GOT3 (cell line): ENCODE results near the gene NR6A1.

Experiments used
- DNase-seq: peaks from one replicate; lab custom pipeline; 2025; ENCODE audit warnings: mixed read lengths; lab: John Stamatoyannopoulos, UW

The NR6A1 gene

DNA sequence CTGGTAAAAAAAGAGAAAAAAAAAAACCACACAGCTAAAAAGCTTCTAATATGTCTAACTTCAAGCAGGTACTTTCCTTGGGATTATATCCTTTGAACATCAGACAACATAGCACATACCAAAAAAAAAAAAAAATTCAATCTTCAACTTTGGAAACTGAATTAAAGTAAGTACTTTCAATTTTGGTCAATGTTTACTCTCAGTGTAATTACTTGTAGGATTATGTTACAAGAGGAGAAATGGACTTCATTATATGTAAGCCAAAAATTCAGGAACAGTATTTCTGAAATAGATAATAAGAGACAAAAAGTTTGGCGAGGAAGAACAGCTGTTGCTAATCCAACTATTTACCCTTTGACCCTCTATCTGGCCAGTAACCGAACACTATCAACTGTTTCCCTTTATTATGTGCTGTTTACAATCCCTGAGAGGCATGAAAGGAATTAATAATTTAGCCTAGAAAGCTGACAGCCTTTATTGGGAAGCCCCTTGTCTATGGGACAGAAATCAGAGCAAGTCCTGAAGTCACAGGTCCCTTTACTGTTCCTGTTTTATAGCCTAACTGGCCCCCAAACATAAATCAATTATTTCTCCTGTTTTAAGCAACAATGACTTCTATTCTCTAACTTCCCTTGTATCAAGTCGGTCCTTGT, 46.6 kb downstream of the NR6A1 start:
- DNase-seq: no peak

DNA sequence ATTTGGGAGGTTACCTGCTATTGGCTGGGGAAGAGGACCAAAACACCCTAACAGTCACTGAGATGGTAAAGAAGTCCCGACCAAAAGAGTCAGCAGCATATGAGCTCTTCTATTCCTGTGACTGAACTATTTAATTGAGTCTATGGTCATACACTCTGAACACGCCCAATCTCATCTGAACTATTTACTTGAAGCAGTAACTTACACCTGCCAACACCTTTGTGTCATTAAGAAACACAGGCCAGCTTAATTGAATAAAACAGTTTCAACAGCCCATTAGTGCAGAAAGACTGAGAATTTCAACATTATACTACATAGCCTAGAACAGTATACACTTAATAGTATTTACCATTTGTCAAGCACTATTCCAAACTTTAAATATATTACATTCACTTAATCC, 47.8 kb downstream of the NR6A1 start:
- no peak for DNase-seq

DNA sequence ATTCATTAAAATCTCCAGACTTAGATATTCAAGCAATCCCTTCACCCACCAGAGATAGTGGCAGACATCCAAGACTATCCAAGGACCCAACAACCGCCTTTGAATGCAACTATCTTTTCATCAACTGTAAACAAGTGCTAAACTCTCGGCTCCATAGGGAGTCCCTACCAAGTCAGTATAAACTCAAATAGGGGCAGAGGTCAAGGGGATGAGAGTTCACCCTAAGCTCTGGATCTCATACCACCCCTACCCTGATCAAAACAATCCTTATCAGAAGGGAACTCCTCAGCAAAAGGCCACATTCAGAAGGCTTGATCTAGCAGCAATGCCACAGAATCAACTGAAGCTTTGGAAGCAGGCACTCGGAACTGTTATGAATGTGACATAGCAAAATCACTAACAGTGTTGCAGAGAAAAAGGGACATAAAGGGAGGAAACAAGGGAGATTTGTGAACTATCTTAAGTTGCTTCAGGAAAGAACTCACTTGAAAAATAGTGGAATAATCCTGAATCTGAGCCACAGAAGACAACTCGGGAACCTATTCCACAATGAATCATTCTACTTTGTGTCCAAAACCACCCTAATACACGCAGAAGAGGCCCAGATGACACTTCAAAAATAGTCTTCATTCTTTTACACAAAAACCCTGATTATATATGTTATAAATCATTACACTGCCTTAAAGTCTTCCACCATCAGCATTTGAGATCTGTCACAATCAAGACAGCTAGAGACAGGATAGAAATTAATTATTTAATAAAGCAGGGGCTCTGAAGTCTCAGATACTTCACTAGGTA, 49.8 kb downstream of the NR6A1 start:
- DNase-seq: no peak

DNA sequence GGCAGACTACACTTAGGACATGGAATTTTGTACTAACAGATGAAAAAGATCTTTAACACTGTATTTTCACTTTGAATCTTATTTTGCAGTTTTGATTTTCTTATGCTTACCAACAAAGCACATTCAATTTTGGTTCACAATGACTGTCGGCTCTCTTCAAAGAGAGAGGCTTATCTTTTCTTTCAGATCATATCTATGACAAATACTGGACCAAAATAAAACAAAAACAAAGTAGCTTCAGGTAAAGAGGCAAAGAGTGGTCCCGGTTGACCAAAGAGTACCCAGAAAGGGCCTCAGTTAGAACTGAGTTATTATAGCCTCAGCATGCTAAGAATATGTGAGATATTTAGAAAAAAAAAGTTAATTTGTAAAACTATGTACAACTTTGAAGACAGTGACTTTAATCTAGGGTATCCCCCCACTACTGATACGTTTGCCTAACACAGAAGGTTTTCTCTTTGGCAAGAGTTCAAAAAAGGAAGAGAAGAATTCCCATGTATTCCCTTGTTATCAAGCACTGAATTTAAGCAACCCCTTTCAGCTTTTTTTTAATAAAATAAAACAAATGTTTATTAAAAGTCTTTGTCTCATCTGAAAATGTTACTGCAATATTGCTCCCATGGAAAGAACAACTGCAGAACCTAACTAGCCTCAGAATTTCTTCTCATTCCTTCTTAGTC, 50.5 kb downstream of the NR6A1 start:
- DNase-seq: no peak

DNA sequence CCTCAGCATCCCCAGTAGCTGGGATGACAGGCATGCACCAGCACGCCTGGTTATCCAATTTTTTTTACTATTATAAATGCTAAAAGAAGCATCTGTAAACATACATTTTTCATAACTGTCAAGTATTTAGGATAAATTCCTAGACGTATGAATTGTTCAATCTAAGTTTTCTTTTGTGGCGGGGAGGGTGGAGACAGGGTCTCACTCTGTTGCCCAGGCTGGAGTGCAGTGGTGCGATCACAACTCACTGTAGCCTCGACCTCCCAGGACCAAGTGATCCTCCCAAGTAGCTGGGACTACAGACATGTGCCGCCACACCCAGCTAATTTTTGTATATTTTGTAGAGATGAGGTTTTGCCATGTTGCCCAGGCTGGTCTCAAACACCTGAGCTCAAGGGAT, 52.2 kb downstream of the NR6A1 start:
- DNase-seq: no peak

DNA sequence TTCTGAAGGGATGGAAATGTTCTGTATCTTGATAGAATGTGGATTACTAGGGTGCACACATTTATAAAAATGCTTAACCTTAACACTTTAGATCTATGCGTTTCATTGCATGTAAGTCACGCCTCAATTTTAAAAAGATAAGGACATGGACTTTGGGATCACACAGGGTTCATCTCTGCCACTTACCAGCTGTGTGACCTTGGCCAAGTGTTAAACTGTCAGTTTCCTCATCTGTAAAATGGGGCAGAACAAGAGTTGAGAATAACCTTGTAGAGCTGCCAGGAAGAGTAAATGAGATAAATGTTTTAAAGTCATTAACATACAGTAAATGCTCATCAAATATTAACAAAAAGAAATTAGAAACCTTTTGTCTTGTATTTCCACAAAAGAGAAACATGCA, 53.5 kb downstream of the NR6A1 start:
- DNase-seq: no peak

DNA sequence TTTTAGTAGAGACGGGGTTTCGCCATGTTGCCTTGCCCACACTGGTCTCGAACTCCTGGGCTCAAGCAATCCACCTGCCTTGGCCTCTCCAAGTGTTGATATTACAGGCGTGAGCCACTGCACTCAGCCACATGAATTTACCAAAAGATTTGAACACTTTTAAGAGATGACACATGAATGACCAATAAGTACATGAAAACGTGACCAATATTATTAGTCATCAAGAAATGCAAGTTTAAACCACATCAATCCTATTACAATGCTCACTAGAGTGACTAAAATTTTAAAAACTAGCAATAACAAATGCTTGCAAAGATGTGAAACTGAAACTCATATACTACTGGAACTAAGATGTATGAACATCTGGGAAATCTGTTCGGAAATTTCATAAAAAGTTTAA, 54.3 kb downstream of the NR6A1 start:
- DNase-seq: no peak

DNA sequence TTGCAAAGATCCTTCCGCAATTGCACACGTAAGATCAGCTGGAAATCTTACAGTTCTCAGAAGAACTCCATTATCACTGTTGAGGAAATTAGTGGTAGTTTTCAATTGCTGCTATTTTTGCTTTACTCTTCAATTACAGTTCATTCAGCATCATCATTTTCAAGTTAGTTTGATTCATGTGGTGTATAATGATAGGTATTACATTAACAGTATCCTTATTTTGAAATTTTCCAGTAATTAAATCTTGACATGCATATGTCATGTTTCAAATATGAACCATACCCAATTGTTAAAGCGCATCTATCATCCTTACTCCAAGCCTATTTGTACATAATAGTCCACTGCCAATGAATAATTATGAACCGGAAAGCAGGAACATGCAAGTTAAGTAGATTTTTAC, 60.3 kb downstream of the NR6A1 start:
- no peak for DNase-seq

DNA sequence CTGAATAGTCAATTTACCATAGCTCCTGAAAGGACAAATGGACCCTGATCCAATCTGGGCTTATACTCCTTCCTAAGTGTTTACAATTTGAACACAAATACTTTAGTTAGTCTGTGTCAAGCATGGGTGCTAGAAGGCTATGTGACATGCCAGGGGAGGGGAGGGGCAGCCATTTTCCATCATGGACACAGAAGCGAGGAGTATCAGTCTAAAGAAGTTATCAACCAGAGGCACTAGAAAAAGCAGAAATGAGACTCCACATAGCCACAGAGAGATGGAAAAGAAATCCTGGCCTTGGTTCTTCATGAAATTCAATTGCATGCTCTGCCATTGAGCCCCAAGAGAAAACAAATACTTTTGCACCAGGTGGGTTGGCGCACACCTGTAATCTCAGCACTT, 61.8 kb downstream of the NR6A1 start:
- DNase-seq: no peak

DNA sequence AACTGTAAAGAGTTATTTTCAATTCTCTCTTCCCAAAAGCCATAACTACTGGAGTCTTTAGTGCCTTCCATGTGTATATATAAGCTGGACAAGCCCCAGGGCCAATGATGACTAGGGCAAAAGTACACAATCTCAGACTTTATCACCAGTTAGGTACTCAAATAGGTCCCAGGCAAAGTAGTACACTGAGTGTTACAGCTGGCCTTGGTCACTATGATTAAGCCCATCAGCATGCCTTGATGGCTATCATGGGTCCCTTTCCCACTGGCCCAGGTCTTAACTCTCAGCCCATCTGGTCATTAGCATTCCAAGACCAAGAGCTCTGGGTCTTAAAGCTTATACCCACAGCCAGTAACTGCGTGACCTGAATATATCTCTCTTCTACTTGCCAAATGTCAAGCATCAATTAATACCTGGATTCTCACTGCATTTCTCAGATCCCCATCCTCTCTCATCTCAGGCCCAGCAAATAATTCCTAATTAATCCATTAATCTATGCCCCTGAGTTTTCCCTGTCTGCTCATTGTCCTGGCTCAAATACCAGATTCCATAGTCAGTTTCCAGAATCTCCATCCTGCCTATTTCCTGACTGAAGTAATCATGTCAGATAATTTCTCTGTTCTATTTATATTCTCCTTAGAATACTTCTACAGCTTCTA, 62.3 kb downstream of the NR6A1 start:
- DNase-seq: no peak

DNA sequence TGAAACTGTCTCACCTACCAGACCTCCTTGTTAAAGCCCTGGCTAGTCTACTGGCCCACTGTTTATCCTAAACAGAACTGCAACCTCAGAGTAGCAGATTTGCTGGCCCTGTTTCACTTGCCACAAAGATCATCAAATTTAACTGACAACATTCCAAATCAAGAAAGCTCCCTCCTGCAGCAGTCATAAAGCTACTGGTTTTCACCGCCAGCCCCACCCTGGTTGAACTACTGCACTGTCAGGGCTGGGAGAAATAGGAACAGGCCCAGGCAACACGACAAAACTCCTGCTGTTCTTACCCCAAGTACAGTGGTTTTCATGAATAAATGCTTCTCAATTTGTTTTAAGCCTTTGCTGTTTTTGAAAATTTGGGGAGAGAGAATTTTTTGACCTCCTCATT, 63.0 kb downstream of the NR6A1 start:
- DNase-seq: no peak

DNA sequence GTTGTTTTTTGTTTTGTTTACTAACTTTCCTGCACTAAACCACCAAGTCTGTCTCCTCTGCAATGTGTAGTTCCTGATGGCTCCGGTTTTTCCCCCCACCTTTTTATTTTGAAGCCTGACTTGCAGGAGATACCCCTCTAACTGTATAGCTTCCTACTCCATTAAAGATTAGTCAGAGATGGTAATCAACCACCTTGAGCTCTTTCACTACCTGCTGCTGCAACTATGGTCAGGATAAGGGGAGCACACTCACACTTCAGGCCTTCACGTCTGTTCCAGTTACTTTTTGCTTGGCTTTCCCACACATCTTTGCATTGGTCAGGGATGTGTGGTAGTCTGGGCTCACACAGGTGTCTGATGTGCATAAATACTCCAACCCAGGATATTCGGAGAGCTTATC, 63.4 kb downstream of the NR6A1 start:
- DNase-seq: no peak

DNA sequence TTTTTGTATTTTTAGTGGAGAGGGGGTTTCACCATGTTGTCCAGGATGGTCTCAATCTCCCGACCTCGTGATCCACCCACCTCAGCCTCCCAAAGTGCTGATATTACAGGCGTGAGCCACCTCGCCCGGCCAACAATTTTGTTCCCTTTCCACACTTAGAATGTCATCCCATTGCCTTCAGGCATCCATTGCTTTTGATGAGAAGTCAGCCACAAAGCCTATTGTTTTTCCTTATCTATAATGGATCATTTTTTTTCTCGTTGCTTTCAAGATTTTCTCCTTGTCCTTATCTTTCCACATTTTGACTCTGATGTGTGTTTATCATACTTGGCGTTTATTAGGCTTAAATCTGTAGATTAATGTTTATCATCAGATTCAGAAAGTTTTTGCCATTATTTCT, 64.4 kb downstream of the NR6A1 start:
- no peak for DNase-seq

DNA sequence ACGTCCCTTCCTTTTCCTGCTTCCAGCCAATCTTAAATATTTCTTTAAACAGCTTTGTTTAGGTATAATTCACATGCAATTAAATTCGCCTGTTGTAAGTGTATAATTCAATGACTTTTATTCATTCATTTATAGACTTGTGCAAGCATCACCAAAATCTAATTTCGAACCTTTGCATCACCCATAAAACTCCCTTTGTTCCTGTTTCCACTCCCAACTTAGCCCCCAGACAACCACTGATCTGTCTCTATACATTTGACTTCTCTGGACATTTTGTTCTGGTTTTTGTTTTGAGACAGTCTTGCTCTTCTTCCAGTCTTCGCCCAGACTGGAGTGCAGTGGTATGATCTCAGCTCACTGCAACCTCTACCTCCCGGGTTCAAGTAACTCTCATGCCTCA, 71.5 kb downstream of the NR6A1 start:
- DNase-seq: no peak

DNA sequence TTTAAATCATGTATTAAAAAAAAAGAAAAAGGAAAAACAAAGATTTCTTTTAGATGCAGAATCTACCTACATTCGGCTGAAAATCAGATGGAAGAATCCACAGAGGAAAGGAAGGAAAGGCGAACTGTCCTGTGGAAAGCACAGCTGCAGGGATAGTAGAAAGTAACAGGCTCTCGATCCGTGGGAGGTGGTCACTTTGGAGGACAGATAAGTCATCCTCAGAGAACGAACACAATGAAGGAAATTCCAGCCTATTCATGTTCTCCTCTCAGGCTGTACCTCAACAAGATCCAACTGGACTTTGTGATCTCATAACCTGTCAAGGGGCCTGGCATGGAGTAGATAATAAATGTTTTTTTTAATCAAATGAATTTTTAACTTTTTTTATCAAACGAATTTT, 72.8 kb downstream of the NR6A1 start:
- DNase-seq: no peak

DNA sequence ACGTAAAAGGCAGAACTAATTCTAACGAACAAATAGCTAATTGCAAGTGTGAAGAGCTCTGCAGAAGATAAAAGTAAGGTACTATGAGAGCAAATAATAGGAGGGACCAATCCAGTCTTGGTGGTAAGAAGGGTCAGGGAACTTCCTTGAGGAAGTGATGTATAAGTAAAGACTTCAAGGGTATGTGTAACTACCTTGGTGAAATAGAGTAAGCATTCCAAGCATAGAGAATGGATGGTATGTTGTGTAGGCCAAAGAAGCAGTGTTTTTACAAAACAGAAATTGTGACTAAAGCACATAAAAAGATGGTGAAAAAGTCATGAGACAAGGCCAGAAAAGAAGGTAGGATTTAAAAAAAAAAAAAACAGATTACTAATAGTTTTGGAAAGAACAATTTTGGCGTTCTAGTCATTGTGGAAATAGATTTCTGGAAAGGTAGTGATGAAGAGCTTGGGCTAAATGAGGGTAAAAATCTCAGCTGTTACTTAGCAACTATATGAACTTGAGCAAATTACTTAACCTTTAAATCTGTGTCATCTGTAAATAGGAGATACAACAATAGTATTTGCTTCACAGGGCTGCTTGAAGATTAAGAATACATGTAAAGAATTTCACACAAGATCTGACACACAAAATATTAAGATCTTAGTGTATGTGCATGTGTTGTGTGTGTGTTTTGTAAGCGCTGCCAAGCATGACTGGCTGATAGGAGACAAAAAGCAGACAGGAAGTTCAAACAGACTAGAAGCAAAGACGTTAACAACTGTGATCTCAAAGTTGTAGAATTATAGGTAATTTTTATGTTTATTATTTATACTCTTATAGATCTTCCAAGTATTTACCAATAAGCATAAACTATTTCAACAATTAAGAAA, 73.5 kb downstream of the NR6A1 start:
- DNase-seq: no peak

DNA sequence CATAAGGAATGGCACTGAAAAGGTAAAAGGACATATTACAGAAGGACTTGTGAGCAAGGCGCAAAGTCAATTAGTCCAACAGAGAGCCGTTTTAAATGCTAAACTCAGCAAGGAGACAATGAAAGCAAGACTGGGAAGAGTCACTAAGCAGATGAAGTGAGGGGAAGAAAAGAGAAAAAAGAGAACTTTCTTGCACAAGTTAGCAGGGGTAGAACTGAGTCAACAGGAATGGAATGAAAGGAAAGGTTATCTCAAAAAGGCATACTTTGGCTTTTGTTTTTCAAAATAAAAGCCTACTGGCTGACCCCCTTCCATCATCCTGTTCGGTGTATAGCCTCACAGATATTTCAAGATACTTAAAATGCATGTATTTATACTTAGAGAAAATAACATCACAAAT, 75.0 kb downstream of the NR6A1 start:
- no peak for DNase-seq

DNA sequence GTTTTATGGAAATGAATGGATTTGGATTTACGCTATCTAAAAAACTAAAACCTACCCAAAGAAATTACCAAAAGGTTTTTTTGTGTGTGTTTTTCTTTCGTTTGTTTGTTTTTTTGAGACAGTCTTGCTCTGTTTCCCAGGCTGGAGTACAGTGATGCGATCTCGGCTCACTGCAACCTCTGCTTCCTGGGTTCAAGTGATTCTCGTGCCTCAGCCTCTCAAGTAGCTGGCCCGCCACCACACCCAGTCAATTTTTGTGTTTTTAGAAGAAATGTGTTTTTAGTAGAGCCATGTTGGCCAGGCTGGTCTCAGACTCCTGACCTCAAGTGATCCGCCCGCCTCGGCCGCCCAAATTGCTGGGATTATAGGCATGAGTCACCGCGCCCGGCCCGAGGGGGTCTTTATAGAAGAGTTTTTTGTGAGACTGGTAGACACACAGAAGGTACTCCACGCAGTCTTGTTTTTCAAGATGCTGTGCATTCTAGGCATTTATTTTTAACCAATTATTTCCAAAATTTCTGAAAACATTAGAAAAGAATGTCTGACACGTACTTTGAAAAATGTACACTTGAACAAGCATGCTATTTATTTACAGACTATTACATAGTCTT, 75.7 kb downstream of the NR6A1 start:
- no peak for DNase-seq

DNA sequence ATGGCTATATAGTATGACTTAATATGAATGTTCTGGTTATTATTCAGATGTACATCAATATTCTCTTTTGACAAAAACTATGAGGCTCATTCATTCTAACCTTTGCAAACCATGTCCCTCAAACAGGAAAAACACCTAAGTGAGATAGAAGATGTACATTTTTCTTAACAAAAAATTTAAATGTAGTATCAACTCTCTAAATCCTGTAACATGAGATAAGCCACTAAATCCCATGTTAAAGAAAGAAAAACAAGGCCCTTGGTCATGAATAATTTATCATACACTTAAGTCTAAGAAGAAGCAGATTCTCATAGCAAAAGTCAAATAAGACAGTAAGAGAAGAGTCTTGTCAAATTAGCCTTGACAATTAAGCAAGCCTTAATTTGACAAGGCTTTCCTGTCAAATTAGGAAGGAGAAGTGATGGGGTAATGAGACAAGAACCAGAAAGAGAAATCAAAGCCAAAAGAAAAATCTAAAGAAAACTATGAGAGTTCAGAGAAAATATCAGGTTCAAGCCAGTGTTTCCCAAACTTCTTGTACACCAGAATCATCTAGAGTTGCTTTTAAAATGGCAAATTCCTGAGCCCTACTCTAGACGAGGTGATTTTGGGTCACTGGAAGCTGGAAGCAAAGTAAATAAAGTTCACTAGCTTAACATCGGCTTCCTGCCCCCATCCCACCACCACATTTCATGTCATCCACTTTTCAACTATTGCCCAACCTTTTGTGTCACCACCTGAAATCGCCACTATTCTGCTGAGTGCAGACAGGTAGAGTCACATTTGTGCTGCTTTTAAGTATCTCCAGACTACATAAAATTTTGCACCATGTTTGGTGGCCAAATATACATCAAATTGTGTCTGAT, 76.5 kb downstream of the NR6A1 start:
- DNase-seq: no peak

DNA sequence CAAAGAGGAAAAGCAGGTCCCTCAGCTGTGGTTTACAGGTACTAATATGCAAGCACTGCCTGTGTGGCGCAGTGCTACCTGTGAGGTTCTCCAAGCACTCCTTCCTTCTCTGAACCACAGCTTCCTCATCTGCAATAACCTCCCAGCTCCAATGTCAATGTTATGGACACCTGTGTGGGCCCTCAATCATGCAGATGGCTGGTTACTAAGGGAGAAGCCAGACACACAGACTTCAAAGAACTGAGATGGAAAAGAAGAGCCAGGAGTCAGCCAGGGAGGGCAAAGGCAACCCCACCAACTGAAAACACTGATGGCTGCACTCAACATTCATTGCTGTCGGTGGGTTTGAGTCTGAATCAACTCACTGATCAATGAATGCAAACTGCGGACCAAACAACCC, 77.7 kb downstream of the NR6A1 start:
- DNase-seq: no peak
